NT2/D1 (cell line): ENCODE data around the gene AIDA.

Experiments used
- YY1 ChIP-seq: IDR thresholded peaks from 2 replicates; pipeline ENCODE4 v1.6.1; 2011; ENCODE audit not compliant: insufficient read length, insufficient read depth
- ZNF274 ChIP-seq: IDR thresholded peaks from 2 replicates; pipeline ENCODE4 v1.6.1; 2011; ENCODE audit warnings: mild to moderate bottlenecking, low read depth, low read length

GRCh38 chr1:222680080-222680479 lies 32.2 kb downstream of the AIDA start:
- no peak for TF ChIP-seq ZNF274
- TF ChIP-seq YY1, result no peak
